K562 (cell line): ENCODE measurements around the gene DYNC2H1. TPM values are rescaled to one million over a fixed set of nuclear protein-coding genes. Genes with fewer than 3 reads are reported as not detected.

Source experiments
- ATAC-seq: fragments of 200-7000 bp; cut with Tn5 transposase; 3 replicates; pipeline ENCODE4 v1.9.1; 2020; ENCODE audit warnings: moderate library complexity
- BruUV-seq: library from RNA; stranded (reverse); fragments of 400-500 nt; replicated peaks from 2 replicates; lab custom pipeline; 2021; lab: Mats Ljungman, UMichigan
- CTCF ChIA-PET: fragments of 300-600 bp; formaldehyde crosslinking; extraction: SDS; loops from one replicate; lab custom pipeline; 2021; ENCODE audit warnings: low intra/inter-chr PET ratio; lab: Yijun Ruan, JAX
- POLR2A ChIA-PET: fragments of 300-600, 350-650 bp; sonication (Branson Sonifier 250); formaldehyde crosslinking; extraction: SDS; loops from one replicate; lab custom pipeline; 2021; ENCODE audit warnings: antibody characterized with exemption, inconsistent platforms; lab: Yijun Ruan, JAX
- DNase-seq, 4 experiments: peaks; one replicate each; pipeline versions ENCODE4 v3.0.0 to v3.0.0-alpha.2; 2011 to 2018; ENCODE audit warnings: low spot score in 3 of 4, mixed read lengths in 3 of 4; ENCODE audit errors: extremely low read depth in 1 of 4
- FAIRE-seq: peaks from 2 replicates; lab custom pipeline; 2011; peaks lifted over from hg19 to GRCh38; lab: Jason Lieb, UNC
- H2AFZ ChIP-seq: 2 replicates; pipeline ENCODE4 v1.6.0; 2011; ENCODE audit warnings: low read depth, low read length, control low read depth, inconsistent platforms
- H3K27ac ChIP-seq: fragments of 200-600 bp; 3 replicates; pipeline ENCODE4 v1.8.0; 2011; ENCODE audit warnings: low read depth, mild to moderate bottlenecking, control low read depth, inconsistent platforms, low read length, moderate library complexity, mixed read lengths; ENCODE audit errors: extremely low read depth
- H3K27me3 ChIP-seq, 2 experiments: fragments of 300-600 bp in 1 of 2; 2 replicates in 1 of 2; 3 replicates in 1 of 2; pipeline versions ENCODE4 v1.6.0 to v1.8.0; 2011; ENCODE audit warnings: inconsistent platforms in 2 of 2, low read length in 2 of 2, mild to moderate bottlenecking in 1 of 2, mixed read lengths in 1 of 2, moderate library complexity in 1 of 2; ENCODE audit not compliant: control insufficient read depth in 2 of 2, insufficient read depth in 2 of 2
- H3K36me3 ChIP-seq: fragments of 300-600 bp; 3 replicates; pipeline ENCODE4 v1.8.0; 2011; ENCODE audit warnings: mild to moderate bottlenecking, low read length, inconsistent platforms; ENCODE audit not compliant: control insufficient read depth, insufficient read depth
- H3K4me1 ChIP-seq, 2 experiments: fragments of 200-600 bp in 1 of 2; replicated peaks in 1 of 2; 2 replicates in 1 of 2; 3 replicates in 1 of 2; pipeline versions ENCODE4 v1.5.1 to v1.8.0; 2011; ENCODE audit warnings: inconsistent platforms in 2 of 2, low read length in 2 of 2, mild to moderate bottlenecking in 1 of 2, mixed read lengths in 1 of 2, moderate library complexity in 1 of 2; ENCODE audit not compliant: control insufficient read depth in 2 of 2, insufficient read depth in 2 of 2
- H3K4me2 ChIP-seq: 2 replicates; pipeline ENCODE4 v1.6.1; 2011; ENCODE audit warnings: low read length, control low read depth, inconsistent platforms, mixed read lengths; ENCODE audit not compliant: insufficient read depth
- H3K4me3 ChIP-seq: fragments of 200-600 bp; sonication (generic), shearing (Covaris generic); 2 replicates; pipeline ENCODE4 v1.5.1; 2016; ENCODE audit warnings: control low read depth, inconsistent platforms
- H3K79me2 ChIP-seq: fragments of 200-600 bp; 3 replicates; pipeline ENCODE4 v1.8.0; 2011; ENCODE audit warnings: low read length, inconsistent platforms; ENCODE audit not compliant: control insufficient read depth, insufficient read depth
- H3K9ac ChIP-seq, 2 experiments: 2 replicates each; pipeline versions ENCODE4 v1.6.0 to v1.6.1; 2011; ENCODE audit warnings: low read depth in 2 of 2, low read length in 2 of 2, control low read depth in 1 of 2, inconsistent platforms in 1 of 2, mild to moderate bottlenecking in 1 of 2, mixed read lengths in 1 of 2; ENCODE audit not compliant: insufficient read depth in 1 of 2
- H3K9me1 ChIP-seq: one replicate; pipeline ENCODE4 v1.6.0; 2011; ENCODE audit warnings: inconsistent platforms, mild to moderate bottlenecking, low read length, moderate library complexity; ENCODE audit not compliant: control insufficient read depth, insufficient read depth
- H3K9me3 ChIP-seq: replicated peaks from 2 replicates; pipeline ENCODE4 v1.5.1; 2011; ENCODE audit warnings: low read depth, low read length, inconsistent platforms; ENCODE audit not compliant: control insufficient read depth, insufficient read depth
- H4K20me1 ChIP-seq: replicated peaks from 2 replicates; pipeline ENCODE4 v1.6.1; 2011; ENCODE audit warnings: low read length, inconsistent platforms, mixed read lengths; ENCODE audit not compliant: control insufficient read depth, insufficient read depth
- SIN3A ChIP-seq, 2 experiments: fragments of 150-350 bp in 1 of 2; IDR thresholded peaks; 2 replicates each; pipeline ENCODE4 v1.6.1; 2011 to 2016; ENCODE audit warnings: borderline replicate concordance in 2 of 2, low read depth in 2 of 2, low read length in 2 of 2, mild to moderate bottlenecking in 2 of 2, moderate library complexity in 2 of 2; ENCODE audit not compliant: control insufficient read depth in 1 of 2
- U2AF2 ChIP-seq: fragments of 200-400 bp; formaldehyde crosslinking; optimal IDR thresholded peaks from 2 replicates; pipeline ENCODE3; 2017; ENCODE audit warnings: low read depth, mild to moderate bottlenecking, low read length
- WGBS: fragments of 100-300 bp; shearing (Covaris generic); methylation state at CpG from one replicate; pipeline ENCODE4 v1.1.6; 2016; ENCODE audit warnings: low coverage, mixed read lengths; ENCODE audit not compliant: insufficient coverage; ENCODE audit errors: missing lambda C conversion rate; 5-methylcytosine and 5-hydroxymethylcytosine counted together
- in situ Hi-C: fragments of 300-500 bp; cut with MboI; formaldehyde crosslinking; loops from 4 replicates; pipeline ENCODE4 v1.15.0; 2018; ENCODE audit warnings: inconsistent platforms, mixed read lengths
- intact Hi-C: fragments of 100-400 bp; cut with micrococcal nuclease; formaldehyde crosslinking; loops from 2 replicates; pipeline ENCODE4 v1.14.2; 2022
- polyA plus RNA-seq, 8 experiments: library from polyadenylated mRNA; depleted of rRNA in 4 of 8; stranded (reverse) in 5 of 8; unstranded in 3 of 8; fragments of >200 nt; fragmentation: Nextera tagmentation in 2 of 8; fragmentation: Illumina TruSeq in 1 of 8; extraction: Ambion mirVana in 2 of 8; extraction: Trizol in 1 of 8; gene quantifications; 2 replicates each; pipeline versions ENCODE4 v1.2.1 to v1.2.3, GENCODE V29; 2011 to 2014; ENCODE audit warnings: inconsistent platforms in 1 of 8, missing spikeins in 1 of 8
- total RNA-seq, 7 experiments: library from RNA; depleted of rRNA in 6 of 7; stranded (reverse); fragments of >200 nt in 6 of 7; fragmentation: Illumina TruSeq in 2 of 7; extraction: Trizol in 2 of 7; gene quantifications; 2 replicates each; pipeline versions ENCODE4 v1.2.1 to v1.2.3, GENCODE V29; 2011 to 2021; ENCODE audit warnings: low replicate concordance in 1 of 7
- TF ChIP-seq, protein P1 (sequence below), 2 experiments: IDR thresholded peaks in 1 of 2; conservative IDR thresholded peaks in 1 of 2; 2 replicates each; pipeline ENCODE4 v1.6.1; 2016; ENCODE audit warnings: low read depth in 2 of 2, mild to moderate bottlenecking in 1 of 2, missing compliant biosample characterization in 1 of 2, missing genetic modification characterization in 1 of 2, moderate library complexity in 1 of 2
- TF ChIP-seq, protein P2 (sequence below), 2 experiments: fragments of 450-650 bp; IDR thresholded peaks; 2 replicates each; pipeline ENCODE4 v1.6.1; 2018; ENCODE audit warnings: mild to moderate bottlenecking in 2 of 2, low read depth in 1 of 2; ENCODE audit not compliant: partially characterized antibody in 2 of 2
- TF ChIP-seq, protein P3 (sequence below): sonication (generic); formaldehyde crosslinking; IDR thresholded peaks from 2 replicates; pipeline ENCODE4 v1.8.0; 2022; ENCODE audit warnings: mild to moderate bottlenecking, missing genetic modification reagents

Gene DYNC2H1
- total and polyA plus RNA-seq, 9 of the 15 experiments (the other 6 are each of a cell fraction or from before 2014, with no cell fraction given), result 0.08 to 0.64 (median 0.20) TPM

DNA sequence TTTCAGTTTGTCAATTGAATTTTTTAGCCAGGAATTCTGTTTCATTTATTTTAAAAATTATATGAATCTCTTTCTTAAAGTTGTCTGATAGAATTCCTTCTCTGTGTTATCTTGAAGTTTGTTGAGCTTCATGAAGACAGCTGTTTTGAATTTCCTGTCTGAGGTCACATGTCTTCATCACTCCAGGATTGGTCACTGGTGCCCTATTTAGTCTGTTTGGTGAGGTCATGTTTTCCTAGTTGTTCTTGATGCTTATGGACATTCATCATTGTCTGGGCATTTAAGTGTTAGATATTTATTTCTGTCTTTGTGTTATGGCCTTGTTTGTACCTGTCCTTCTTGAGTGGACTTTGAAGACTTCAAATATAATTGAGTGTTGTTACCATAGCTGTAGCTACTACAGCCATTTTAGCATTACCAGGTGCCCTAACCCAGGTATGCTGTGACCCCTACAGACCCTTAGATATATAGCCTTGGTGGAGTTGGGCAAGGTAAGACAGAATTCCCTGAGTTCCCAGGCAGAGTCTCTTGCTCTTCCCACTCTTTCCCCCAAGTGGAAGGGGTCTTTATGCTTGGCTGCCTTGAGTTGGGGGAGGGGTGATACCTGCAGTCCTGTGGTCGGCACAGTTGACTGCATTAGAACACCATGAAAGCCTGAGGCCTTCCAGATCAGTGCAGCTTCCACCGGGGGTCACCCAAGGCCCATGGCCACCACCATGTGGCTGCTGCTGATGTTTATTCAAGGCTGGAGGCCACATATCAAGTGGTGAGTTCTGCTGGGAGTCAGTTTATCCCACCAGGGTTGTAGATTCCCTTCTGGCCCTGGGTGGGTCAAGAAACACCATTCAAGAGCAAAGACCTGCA is 229.6 kb downstream of the DYNC2H1 start:
- in situ Hi-C loops, result no loop called here
- ATAC-seq (no peak), DNase-seq (no peak), FAIRE-seq (no peak)
- no peak overlapping the region for H3K9ac ChIP-seq
- TF ChIP-seq, protein P1, sequence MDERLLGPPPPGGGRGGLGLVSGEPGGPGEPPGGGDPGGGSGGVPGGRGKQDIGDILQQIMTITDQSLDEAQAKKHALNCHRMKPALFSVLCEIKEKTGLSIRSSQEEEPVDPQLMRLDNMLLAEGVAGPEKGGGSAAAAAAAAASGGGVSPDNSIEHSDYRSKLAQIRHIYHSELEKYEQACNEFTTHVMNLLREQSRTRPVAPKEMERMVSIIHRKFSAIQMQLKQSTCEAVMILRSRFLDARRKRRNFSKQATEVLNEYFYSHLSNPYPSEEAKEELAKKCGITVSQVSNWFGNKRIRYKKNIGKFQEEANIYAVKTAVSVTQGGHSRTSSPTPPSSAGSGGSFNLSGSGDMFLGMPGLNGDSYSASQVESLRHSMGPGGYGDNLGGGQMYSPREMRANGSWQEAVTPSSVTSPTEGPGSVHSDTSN (CRISPR knock-in tag; IDR thresholded peaks at IDR 0.05; ENCODE audit: low read depth), result no peak
- TF ChIP-seq, protein P1 (tag; conservative IDR thresholded peaks at IDR 0.05; ENCODE audit: low read depth), result no peak
- TF ChIP-seq, protein P2, sequence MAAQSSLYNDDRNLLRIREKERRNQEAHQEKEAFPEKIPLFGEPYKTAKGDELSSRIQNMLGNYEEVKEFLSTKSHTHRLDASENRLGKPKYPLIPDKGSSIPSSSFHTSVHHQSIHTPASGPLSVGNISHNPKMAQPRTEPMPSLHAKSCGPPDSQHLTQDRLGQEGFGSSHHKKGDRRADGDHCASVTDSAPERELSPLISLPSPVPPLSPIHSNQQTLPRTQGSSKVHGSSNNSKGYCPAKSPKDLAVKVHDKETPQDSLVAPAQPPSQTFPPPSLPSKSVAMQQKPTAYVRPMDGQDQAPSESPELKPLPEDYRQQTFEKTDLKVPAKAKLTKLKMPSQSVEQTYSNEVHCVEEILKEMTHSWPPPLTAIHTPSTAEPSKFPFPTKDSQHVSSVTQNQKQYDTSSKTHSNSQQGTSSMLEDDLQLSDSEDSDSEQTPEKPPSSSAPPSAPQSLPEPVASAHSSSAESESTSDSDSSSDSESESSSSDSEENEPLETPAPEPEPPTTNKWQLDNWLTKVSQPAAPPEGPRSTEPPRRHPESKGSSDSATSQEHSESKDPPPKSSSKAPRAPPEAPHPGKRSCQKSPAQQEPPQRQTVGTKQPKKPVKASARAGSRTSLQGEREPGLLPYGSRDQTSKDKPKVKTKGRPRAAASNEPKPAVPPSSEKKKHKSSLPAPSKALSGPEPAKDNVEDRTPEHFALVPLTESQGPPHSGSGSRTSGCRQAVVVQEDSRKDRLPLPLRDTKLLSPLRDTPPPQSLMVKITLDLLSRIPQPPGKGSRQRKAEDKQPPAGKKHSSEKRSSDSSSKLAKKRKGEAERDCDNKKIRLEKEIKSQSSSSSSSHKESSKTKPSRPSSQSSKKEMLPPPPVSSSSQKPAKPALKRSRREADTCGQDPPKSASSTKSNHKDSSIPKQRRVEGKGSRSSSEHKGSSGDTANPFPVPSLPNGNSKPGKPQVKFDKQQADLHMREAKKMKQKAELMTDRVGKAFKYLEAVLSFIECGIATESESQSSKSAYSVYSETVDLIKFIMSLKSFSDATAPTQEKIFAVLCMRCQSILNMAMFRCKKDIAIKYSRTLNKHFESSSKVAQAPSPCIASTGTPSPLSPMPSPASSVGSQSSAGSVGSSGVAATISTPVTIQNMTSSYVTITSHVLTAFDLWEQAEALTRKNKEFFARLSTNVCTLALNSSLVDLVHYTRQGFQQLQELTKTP (IDR thresholded peaks at IDR 0.05; ENCODE audit: low read depth in 1 of 2, partially characterized antibody in 2 of 2), result no peak
- TF ChIP-seq U2AF2 (no peak), SIN3A (IDR thresholded peaks at IDR 0.05; ENCODE audit: borderline replicate concordance in 2 of 2, control insufficient read depth in 1 of 2, low read depth in 2 of 2, low read length in 2 of 2) (no peak)
- TF ChIP-seq, protein P3, sequence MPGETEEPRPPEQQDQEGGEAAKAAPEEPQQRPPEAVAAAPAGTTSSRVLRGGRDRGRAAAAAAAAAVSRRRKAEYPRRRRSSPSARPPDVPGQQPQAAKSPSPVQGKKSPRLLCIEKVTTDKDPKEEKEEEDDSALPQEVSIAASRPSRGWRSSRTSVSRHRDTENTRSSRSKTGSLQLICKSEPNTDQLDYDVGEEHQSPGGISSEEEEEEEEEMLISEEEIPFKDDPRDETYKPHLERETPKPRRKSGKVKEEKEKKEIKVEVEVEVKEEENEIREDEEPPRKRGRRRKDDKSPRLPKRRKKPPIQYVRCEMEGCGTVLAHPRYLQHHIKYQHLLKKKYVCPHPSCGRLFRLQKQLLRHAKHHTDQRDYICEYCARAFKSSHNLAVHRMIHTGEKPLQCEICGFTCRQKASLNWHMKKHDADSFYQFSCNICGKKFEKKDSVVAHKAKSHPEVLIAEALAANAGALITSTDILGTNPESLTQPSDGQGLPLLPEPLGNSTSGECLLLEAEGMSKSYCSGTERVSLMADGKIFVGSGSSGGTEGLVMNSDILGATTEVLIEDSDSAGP (CRISPR knock-in tag), result no peak
- no peak overlapping the region for H3K4me3 ChIP-seq
- intact Hi-C loops, result no loop called here
- no peak overlapping the region for H3K4me2 ChIP-seq
- H3K27me3 ChIP-seq, result no peaks in the 10 kb centered on the region
- H3K36me3 ChIP-seq, result no peaks in the 10 kb centered on the region
- 0% methylated on average over 2 of the region's 2 CpGs for WGBS
- H3K79me2 ChIP-seq, result no peaks in the 10 kb centered on the region
- no peaks in the 10 kb centered on the region for H3K9me3 ChIP-seq
- ChIA-PET POLR2A (no interaction called here), CTCF (no interaction called here)
- H2AFZ ChIP-seq, result no peak overlapping the region
- no peak overlapping the region for H3K27ac ChIP-seq
- BruUV-seq, result no TSS peak
- H3K9me1 ChIP-seq, result no peaks in the 10 kb centered on the region
- no peaks in the 10 kb centered on the region for H4K20me1 ChIP-seq
- H3K4me1 ChIP-seq, result no peaks in the 10 kb centered on the region
